HG03103 (cell line): ENCODE measurements around the gene IL16.
"Not testable (repeated sequence)": the region's sequence is repeated elsewhere in the genome, so short reads cannot be mapped to it uniquely, and the experiment has no call there.

Experiments
- ATAC-seq: cut with Tn5 transposase; IDR thresholded peaks from one replicate; pipeline ENCODE4 v1.9.1; 2021; ENCODE audit warnings: low read depth; ENCODE audit not compliant: unreplicated experiment

IL16 gene

GRCh38 chr15:81196576-81197254, at the start of gene IL16:
IL16 (plus strand) TSS chr15:81196879; CDS start chr15:81225400, 28,521 bp downstream.
- ATAC-seq = no peak

DNA sequence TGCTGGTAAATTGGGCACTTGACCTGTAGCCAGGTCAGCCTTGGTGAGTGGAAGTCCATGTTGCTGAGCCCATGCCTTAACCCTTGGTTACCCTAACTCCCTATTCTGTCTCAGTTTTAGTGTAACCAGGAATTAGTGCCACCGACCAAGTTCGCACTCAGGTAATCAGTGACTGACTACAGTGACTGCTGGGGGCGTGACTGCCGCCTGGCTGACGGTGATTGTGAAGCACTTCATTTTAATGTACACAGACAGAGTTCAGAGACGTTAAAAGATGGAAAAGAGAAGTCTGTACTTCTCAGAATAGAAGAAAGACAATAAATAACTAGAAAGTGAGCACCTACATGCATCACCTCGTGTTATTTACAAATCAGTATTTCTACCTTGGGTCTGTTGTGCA, 45.3 kb upstream of the IL16 start:
- no peak for ATAC-seq

DNA sequence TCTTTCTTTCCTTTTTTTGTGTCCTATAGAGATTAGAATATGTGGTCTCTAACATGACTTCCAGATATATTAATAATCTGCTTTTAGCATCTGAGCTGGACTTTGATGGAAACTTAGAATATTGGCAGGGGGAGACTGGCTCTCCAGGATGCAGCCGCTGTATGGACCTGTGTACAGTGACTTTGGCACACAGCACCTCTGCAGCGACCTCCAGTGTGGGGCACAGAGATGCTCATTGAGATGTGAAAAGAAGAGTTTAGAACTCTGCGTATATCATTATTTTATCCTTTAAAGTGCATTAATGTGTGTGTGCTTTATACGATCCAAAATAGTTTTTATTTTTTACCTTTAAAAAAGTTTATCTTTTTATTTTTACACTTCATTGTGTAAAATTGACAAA, 44.3 kb upstream of the IL16 start:
- no peak for ATAC-seq

DNA sequence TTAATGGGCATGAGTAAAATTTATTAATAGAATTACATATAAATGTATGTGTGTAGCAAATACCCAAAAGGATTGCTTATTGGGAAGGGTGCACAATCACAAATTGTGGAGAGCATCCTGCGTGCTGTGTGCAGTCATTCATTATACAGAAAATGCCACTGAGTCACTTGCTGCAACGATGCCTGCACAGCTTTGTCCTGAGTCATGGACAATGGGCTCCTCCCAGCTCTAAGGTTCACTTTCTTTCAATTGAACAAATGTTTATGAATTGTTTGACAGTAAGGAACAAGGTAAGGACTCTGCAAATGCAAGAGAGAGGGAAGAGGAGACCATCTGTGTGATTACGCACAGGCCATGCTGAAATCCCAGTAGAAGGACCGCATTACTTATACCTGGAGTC, 43.9 kb upstream of the IL16 start:
- no peak for ATAC-seq

- ATAC-seq = no peak
Observed at GRCh38 chr15:81155375-81156218, 41.1 kb upstream of the IL16 start.

DNA sequence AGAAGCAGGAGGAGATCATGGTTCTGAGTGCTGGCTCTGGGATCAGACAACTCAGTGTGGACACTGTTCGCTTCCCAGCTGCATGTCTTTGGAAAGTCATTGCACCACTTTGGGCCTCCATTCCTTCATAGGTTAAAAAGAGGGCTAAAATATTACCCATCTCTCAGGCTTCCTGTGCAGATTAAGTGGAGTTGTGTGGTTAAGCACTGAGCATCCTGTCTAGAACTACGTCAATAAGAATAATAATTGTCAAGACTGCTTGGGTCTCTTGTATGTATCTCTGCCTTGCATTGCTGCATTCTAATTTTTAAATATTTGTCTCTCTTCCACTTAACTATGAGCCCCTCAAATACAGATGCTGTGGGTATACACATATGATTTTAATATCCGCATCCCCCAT, 40.4 kb upstream of the IL16 start:
- no peak for ATAC-seq

DNA sequence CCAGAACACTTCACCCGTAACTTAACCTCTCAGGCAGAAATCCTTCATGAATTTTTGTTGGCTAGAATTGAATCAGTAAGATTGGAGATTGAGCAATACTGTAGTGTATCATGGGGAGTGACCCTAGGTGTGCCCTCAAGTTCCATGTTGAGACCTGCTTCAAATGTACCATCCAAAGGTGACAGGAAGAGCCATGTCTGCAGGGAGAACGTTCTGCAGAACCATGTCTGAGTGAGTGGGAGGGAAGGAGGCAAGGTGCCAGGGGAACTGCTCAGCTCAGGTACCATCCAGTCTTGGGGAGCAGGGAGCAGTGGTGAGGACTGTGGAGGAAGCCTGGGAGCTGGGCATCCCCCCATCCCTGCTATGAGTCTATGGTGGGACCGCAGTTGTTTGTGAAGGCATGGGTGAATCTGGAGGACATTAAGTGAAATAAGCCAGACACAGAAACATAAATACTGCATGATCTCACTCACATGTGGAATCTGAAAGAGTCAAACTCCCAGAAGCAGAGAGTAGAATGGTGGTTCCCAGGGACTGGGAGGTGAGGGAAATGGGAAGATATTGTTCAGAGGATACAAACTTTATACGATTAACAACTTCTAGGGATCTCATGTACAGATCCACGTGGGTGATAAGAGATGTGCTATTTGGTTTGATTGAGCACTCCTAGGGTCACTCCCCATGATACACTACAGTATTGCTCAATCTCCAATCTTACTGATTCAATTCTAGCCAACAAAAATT, 39.3 kb upstream of the IL16 start:
- no peak for ATAC-seq

DNA sequence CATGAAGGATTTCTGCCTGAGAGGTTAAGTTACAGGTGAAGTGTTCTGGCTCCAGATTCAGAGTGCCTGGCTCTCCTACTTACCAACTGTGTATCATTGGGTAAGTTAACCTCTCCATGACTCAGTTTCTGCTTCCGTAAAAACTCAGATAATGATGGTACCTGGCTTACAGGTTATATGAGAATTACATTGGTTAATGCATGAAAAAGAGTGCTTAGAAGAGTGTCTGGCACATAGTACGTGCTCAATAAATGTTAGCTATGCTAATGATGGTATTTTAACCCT, 38.8 kb upstream of the IL16 start:
- no peak for ATAC-seq

DNA sequence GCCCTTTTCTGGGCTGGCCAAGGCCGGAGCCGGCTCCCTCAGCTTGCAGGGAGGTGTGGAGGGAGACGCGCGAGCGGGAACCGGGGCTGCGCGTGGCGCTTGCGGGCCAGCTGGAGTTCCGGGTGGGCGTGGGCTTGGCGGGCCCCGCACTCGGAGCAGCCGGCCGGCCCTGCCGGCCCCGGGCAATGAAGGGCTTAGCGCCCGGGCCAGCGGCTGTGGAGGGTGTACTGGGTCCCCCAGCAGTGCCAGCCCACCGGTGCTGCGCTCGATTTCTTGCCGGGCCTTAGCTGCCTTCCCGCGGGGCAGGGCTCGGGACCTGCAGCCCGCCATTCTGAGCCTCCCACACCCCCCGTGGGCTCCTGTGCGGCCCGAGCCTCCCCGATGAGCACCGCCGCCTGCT, 38.1 kb upstream of the IL16 start:
- not testable (repeated sequence) for ATAC-seq

DNA sequence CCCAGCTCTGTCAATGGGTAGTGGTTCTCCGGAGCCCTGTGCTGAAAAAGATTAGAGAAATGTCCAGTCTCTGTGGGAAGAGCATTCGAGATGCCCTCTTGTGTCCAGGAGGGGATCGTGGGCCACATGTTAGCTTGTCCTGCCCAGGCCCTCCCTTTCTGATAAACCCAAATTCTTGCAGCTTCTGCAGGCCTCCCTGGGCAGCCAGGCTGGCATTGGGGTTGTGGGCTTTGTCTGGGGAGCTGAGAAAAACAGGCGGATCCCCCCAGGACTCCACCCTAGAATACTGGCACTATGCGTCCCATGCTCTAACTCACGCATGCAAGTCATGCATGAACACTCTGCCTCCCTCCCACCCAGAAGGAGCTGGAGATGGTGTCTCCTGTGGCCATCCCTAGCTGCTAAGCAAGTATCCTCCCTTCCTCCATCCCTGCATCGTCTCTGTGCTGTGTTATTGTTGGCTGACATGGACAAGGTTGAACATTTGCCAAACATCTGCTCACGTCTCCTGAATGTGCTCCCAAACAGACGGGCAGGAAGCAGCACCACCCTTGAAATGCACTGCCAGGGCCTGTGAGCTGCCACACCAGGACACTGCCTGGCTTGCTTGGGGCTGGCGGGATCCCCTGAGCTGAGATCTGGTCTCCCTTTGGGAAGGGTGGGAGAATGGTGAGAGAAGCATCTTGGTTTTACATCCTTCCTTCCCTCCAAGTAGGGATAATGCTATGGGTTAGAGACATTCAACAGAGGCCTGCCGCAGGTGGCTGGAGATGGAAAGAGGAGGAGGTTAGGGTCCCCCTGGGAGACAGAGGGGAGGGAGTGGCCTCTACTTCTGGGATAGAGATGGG, 36.1 kb upstream of the IL16 start:
- no peak for ATAC-seq

DNA sequence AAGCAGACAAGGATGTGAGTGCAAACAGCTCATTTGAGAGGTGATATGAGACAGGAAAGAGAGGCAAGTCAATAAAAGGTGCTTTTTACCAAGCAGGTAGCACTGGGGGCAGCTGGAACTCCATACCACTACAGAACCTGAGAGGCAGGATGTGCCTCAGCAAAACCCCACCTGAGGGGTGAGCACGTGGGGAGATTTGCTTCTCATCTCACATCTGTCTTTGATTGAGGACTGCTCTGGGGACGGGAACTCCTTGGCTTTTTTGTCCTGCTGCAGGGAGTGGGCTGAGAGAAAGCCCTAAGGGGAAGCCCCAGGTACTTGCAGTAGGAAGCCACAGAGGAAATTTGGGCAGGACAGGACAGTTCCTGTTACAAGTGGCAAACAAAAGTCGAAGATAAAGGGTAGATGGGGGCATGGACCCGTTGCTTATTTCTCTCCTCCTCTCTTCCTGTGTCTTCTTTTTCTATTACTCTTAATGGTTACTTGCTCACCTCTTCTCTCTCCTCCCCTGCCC, 35.5 kb upstream of the IL16 start:
- ATAC-seq = no peak

GRCh38 chr15:81161851-81162250, 34.8 kb upstream of the IL16 start:
- ATAC-seq = no peak

DNA sequence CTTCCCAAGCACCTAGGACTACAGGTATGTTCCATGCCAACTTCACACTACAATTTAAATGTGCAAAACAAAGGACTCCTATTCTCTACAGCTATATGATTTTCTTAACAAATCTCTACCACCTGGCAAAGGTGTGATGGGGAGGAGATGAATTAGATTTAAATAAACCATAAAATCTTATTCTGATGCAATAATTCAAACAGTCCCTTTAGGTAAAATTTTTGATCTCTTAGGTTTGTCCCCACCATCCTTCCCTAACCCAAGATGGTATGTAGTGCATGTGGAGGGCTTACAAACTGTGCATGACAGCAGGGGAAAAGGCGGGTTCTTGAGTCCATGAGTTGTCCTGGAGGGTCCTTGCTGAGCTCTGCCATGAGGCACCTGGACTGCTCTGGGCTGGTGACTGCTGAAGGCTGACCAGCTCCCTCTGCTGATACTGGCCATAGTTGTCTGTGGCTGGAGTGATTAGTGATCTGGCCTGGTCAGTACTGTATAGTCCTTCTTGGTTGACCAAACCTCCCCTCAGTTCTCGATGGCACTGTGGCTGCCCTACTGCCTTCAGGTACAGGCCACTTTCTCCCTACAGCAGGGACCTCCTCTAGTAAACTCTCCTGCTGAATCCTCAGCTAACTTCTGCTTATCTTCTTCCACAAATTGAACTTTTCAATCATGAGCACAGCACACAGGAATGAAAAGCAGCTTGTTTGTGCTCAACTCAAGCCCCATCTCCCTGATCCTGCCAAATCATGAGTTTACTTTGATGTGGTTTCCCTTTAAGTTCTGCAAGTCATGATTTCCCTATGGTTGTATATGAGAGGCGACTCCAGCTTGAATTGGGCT, 32.5 kb upstream of the IL16 start:
- ATAC-seq = no peak

- ATAC-seq = no peak
Observed at GRCh38 chr15:81165535-81165934, 31.1 kb upstream of the IL16 start.

GRCh38 chr15:81166636-81167305, 29.9 kb upstream of the IL16 start:
- no peak for ATAC-seq

GRCh38 chr15:81168131-81168526, 28.6 kb upstream of the IL16 start:
- ATAC-seq = no peak

GRCh38 chr15:81168644-81169043, 28.0 kb upstream of the IL16 start:
- ATAC-seq = no peak

DNA sequence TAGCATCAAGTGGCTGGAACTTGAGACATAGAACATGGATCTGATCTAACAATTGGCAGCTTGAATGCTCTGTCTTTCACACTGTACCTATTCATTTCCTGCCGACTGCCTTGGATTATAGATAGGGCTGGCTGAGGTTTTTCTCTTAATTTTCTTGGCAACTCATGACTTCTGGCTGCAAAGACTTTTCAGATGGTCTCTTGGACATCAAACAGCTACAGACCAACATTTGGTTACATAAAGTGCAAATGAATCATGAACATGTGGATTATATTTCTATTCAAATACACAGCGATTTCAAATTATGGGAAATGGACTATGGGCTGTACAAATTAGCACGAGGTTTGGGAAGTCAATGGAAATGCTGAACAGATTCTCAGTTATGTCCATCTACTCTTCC, 26.2 kb upstream of the IL16 start:
- ATAC-seq = no peak

DNA sequence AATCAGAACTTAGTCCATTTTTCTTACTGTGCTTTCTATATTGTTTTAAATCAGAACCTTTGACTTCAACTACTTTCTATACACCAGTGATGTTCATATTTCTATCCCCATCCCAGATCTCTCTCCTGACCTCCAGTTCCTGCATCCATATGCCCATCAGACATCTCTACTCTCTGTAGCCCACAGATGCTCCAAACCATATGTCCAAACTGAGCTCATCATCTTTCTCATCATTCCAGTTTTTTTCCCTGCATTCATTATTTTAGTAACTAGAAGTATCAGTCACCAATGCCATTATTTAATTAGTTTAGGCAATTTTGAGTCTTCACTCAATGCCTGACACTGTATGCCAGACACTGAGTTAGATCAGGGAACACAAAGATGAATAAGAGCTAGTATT, 25.4 kb upstream of the IL16 start:
- no peak for ATAC-seq
